SJSA1 (cell line): ENCODE results near the gene SMIM36. TPM values are rescaled to one million over a fixed set of nuclear protein-coding genes. Genes with fewer than 3 reads are reported as not detected.
"Not testable (repeated sequence)": the region's sequence is repeated elsewhere in the genome, so short reads cannot be mapped to it uniquely, and the experiment has no call there.

Experiments
- DNase-seq, 2 experiments: peaks; one replicate each; pipeline ENCODE4 v3.0.0-alpha.2; 2015 to 2020; ENCODE audit warnings: low spot score in 2 of 2, low read depth in 1 of 2
- H3K27ac ChIP-seq: fragments of 250-450 bp; sonication (Bioruptor Pico); 2 replicates; pipeline ENCODE4 v1.5.1; 2020; ENCODE audit warnings: mild to moderate bottlenecking, moderate library complexity
- H3K27me3 ChIP-seq: fragments of 250-450 bp; sonication (Bioruptor Pico); replicated peaks from 2 replicates; pipeline ENCODE4 v1.5.1; 2020; ENCODE audit warnings: mild to moderate bottlenecking, moderate library complexity
- H3K36me3 ChIP-seq: fragments of 250-450 bp; sonication (Bioruptor Pico); 2 replicates; pipeline ENCODE4 v1.5.1; 2020; ENCODE audit warnings: mild to moderate bottlenecking
- H3K4me1 ChIP-seq: fragments of 250-450 bp; sonication (Bioruptor Pico); replicated peaks from 2 replicates; pipeline ENCODE4 v1.6.1; 2021; ENCODE audit warnings: mild to moderate bottlenecking
- H3K4me3 ChIP-seq: fragments of 250-450 bp; sonication (Bioruptor Pico); 2 replicates; pipeline ENCODE4 v1.5.1; 2020; ENCODE audit warnings: mild to moderate bottlenecking
- H3K9me3 ChIP-seq: fragments of 250-450 bp; sonication (Bioruptor Pico); replicated peaks from 2 replicates; pipeline ENCODE4 v1.5.1; 2020; ENCODE audit warnings: mild to moderate bottlenecking
- total RNA-seq: library from RNA; depleted of rRNA; stranded (reverse); fragments of >200 nt; shearing (Covaris generic); gene quantifications from 2 replicates; pipeline ENCODE4 v1.2.3, GENCODE V29; 2014

SMIM36 gene
- total RNA-seq, 1 experiment from 2014 or later = not detected

DNA sequence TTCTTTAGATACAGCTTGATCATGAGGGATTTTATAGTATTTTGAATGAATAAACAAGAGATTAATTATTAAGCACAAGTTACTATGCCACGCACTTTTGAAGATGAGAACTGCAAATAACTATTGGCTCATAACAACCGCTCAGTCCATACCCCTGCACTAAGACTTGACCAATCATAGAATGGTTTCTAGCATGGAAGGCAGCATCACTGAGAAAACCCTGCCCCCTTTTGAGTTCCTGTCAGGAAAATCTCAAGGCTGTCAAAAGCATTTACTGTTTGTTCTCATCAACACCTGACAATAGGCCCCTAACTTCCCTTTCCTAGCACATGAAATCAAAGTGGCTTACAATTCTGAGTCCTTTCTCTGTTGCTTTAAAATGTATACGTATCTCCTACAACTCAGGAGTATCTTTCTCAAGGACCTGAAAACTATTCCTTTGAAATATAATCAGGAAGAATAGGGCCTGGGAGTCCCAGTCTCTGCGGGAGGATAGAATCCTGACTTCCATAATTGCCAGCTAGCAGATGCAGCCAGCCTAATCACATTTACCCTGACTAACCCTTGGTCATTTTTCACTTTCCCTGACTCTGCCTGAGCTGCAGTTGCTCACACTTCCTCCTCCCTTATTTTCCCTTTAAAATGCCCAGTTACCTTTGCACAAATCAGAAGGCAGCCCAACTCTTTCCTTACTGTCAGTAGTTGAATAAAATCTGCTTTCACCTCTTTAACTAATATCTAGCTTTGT lies 80.5 kb downstream of the SMIM36 start:
- Histone ChIP-seq H3K9me3 (peaks cover 2% of the 10 kb centered on the region; the same call in 1 of the 2 replicates), H3K36me3 (no peaks in the 10 kb centered on the region), H3K4me3 (no peak overlapping the region), H3K27ac (no peak overlapping the region), H3K4me1 (peaks cover 27% of the 10 kb centered on the region), H3K27me3 (peaks cover 4% of the 10 kb centered on the region)
- no peak for DNase-seq

DNA sequence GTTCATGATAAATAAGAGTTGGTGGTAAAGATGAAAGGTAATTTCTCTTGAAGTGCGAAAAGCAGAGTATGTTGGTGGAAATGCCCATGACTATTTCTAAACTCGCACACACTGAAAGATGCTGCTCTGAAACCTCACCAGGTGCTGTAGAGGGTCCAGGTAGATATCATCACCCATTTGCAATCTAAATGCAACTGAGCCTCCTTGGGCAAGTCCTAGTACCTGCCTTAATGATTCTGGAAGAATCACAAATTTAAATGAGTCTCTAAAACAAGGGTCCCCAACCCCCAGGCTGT lies 83.7 kb downstream of the SMIM36 start:
- Histone ChIP-seq H3K4me3 (no peak overlapping the region), H3K27ac (no peak overlapping the region), H3K36me3 (no peaks in the 10 kb centered on the region), H3K9me3 (peaks cover 2% of the 10 kb centered on the region; the same call in 1 of the 2 replicates), H3K4me1 (peaks cover 3% of the 10 kb centered on the region), H3K27me3 (peaks cover 10% of the 10 kb centered on the region)
- no peak for DNase-seq

DNA sequence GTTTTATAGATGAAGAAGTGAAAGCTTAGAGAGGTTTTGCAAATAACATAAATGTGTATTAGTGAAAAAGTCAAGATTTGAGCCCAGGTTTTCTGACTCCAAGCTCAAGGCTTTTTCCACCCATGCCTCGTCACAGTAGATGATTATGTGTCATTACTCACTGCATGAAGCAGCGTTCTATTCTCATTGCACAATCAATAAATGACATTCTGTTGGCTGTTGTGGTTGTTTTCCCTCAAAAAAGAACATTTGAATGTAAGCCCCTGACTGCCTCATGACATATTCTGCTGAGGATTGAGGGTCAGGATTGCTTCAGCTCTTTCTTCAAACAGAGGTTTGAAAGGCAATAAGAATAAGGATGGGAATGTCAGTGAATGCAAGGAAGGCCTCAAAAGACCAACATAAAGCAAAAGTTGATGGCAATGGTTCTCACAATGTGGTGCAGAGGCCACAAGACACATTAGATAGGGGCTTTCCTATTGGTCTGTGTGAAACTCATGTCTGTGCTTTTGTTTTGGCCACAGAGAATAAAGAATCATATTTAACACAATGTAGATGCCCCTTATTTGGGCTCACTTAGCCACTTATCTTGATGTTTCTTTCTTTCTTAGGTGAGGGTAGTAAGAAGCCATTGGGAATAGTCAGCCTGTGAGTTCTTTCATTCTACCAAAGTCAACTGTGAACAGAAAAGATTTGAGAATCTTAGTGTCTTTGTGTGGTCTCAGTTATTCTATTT lies 84.2 kb downstream of the SMIM36 start:
- DNase-seq = no peak
- H3K27ac ChIP-seq = no peak overlapping the region

DNA sequence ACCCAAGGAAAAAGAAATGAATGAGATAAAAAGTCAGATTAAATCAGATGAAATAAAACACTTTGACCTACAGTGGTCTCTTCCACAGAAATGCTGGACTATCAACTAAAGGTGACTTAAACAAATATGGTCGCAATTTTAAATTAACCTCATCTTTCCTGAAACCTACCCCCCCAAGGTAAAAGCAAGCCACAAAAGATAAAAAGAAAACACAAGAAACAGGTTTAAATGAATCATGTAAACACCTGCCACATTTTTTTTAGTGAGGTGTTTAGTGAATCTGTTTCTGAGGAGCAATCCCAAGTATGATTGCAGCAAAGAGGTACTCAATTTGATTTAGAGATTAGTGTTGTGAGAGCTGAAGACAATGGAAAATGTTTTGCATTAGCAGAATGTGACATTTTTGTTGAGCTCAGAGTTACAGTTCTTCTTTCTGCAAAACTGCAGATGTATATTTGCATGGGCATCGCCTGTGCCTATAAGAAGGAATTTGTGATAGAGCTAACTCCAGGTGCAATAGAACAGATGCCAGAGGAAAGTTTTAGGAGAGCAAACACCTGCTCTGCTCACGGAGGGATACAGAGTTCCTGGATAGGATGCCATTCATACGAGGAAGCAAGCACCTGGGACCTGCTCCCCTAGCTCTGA lies 86.2 kb downstream of the SMIM36 start:
- H3K36me3 ChIP-seq = peaks cover 3% of the 10 kb centered on the region; the same call in 1 of the 2 replicates
- DNase-seq = no peak
- peaks cover 2% of the 10 kb centered on the region; the same call in 1 of the 2 replicates for H3K9me3 ChIP-seq
- peaks cover 10% of the 10 kb centered on the region for H3K4me1 ChIP-seq
- H3K27ac ChIP-seq = no peak overlapping the region
- H3K27me3 ChIP-seq = peaks cover 10% of the 10 kb centered on the region
- H3K4me3 ChIP-seq = no peak overlapping the region

More for the DNA sequence above, 84.2 kb downstream of the SMIM36 start:
- no peaks in the 10 kb centered on the region for H3K36me3 ChIP-seq
- H3K4me1 ChIP-seq = peaks cover 4% of the 10 kb centered on the region
- H3K27me3 ChIP-seq = peaks cover 10% of the 10 kb centered on the region
- no peak overlapping the region for H3K4me3 ChIP-seq
- H3K9me3 ChIP-seq = peaks cover 2% of the 10 kb centered on the region; the same call in 1 of the 2 replicates

DNA sequence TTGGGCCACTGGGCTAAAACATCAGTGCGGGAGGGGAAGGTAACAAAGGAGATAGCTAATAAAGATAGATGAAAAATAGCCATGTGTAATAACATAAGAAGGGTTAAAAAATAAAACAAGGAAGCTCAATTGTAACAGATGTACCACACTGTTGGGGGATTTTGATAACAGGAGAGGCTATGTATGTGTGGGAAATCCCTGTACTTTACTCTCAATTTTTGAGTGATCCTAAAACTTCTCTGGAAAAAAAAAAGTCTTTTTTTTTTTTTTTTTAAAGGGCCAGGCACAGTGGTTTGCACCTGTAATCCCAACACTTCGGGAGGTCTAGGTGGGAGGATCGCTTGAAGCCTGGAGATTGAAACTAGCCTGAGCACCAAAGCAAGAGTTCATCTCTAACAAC lies 87.7 kb downstream of the SMIM36 start:
- H3K27me3 ChIP-seq = peaks cover 10% of the 10 kb centered on the region
- H3K4me1 ChIP-seq = peaks cover 12% of the 10 kb centered on the region
- H3K9me3 ChIP-seq = peaks cover 2% of the 10 kb centered on the region; the same call in 1 of the 2 replicates
- no peak for DNase-seq
- no peak overlapping the region for H3K4me3 ChIP-seq
- H3K36me3 ChIP-seq = peaks cover 3% of the 10 kb centered on the region; the same call in 1 of the 2 replicates
- H3K27ac ChIP-seq = no peak overlapping the region

DNA sequence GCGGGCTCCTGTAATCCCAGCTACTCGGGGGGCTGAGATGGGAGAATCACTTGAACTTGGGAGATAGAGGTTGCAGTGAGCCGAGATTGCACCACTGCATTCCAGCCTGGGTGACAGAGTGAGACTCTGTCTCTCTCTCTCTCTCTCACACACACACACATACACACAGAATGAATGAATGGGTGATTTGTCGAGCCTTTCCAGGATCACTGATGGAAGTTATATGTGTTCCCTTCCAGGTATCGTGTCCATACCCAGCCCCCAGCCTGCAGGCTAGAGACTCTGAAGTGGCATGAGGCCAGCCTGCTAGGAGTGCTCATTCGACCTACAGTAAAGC lies 88.5 kb downstream of the SMIM36 start:
- peaks cover 12% of the 10 kb centered on the region for H3K4me1 ChIP-seq
- H3K36me3 ChIP-seq, H3K9me3 ChIP-seq, DNase-seq, H3K27ac ChIP-seq, H3K4me3 ChIP-seq: not testable (repeated sequence)
- H3K27me3 ChIP-seq = peaks cover 10% of the 10 kb centered on the region

DNA sequence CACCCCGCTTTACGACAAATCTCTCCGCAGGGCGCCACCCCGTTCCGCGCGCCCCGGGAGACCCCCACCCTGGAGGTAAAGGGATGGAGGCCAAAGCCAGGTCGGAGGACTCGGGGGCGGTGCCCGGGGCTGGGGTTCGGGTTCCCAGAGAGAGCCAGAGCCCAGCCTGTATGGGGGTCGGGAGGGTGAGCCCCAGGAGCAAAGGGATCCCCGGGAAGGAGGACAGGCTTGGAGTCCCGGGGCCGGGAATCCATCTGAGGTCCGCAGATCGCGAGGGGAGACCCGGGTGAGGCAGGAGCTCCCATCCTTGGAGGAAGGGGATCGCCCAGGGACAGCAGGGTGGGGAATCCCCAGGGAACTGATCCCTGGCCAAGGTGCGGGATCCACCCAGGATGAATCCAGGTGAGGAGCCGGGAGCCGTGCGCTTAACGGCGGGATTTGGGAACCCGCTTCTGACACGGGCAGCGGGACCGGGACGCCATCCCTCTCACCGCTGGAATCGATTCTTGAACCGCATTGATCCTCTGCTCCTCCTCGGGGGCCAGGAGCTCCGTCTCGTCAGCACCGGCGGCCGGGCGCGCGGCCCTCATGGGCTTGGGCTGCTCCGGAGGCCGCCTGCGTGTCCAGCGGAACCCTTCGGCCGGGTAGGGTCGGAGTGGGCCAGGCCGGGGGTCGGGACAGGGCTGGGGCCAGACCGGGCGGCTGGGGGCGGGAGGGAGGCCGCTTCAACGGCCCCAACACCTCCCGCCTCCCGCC lies 89.9 kb downstream of the SMIM36 start, which contains the start of gene MMD:
TSS of gene MMD (minus strand) at position 657 of the 756 bp plus-strand sequence. CDS start at position 517, 140 bp downstream.
- Histone ChIP-seq H3K36me3 (peaks cover 3% of the 10 kb centered on the region; the same call in 1 of the 2 replicates), H3K9me3 (no peaks in the 10 kb centered on the region), H3K27me3 (peaks cover 7% of the 10 kb centered on the region), H3K4me1 (peaks cover 12% of the 10 kb centered on the region), H3K4me3 (peak within 1 kb of the TSS; percentile 85), H3K27ac (peak within 1 kb of the TSS; percentile 72)
- DNase-seq = peak; percentile 55 to 71

DNA sequence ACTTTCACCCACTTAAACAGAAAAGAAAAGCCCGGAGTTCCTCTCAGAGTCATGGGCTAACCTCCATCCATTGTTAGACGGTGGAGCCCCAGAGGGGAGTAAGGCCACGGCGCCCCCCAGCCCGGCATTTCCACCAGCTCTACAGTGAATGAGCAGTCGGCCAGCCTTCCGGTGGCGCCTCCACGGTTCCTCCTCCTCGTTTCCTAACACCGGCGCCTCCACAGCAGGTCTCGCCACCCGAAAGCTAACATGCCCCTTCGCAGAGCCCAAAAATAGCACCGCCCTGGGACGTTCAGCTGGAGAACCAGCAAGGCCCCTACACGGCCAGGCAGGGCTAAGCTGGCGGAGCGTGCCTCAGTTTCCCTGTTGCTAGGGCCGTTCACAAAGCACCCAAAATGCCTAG lies 90.5 kb downstream of the SMIM36 start:
- peak; percentile 54 to 64 for DNase-seq
- H3K9me3 ChIP-seq = no peaks in the 10 kb centered on the region
- H3K27ac ChIP-seq = peak overlapping the region; percentile 72
- peaks cover 6% of the 10 kb centered on the region for H3K27me3 ChIP-seq
- H3K4me1 ChIP-seq = peaks cover 12% of the 10 kb centered on the region
- peak overlapping the region; percentile 85 for H3K4me3 ChIP-seq
- peaks cover 3% of the 10 kb centered on the region; the same call in 1 of the 2 replicates for H3K36me3 ChIP-seq

DNA sequence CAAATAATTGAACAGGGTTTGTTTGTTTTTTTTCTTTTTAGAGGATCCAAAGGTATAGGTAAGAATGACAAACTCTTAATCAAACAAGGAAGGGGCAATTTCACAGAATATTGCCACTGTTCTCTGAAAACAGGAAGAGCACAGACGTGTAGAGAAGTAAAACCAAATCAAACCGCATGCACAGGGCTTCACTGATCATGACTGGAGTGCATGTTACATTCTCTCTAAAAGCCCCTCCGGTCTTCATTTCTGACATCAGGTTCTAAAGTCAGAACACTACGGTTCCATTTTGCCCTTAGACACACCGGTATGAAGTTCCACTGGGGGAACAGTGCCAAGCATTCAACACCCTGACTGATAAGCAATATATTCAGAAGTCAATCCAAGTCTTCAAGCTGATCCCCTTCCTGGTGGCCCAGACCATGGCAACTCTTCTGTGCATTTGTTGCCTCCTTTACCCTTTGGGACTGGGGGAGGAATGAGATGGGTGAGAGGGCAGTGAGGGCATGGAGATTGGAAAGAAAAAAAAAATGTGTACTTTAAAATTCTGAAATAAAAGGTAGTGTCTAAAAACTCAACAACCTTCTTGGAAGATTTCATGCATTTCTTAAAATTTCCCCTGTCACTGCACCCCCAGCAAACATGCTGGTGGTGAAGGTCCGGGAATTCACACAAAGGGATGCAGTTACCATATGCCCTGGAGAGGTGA lies 91.0 kb downstream of the SMIM36 start:
- peaks cover under 1% of the 10 kb centered on the region for H3K27me3 ChIP-seq
- H3K4me1 ChIP-seq = peaks cover 12% of the 10 kb centered on the region
- H3K9me3 ChIP-seq = no peaks in the 10 kb centered on the region
- H3K4me3 ChIP-seq = peak overlapping the region; percentile 85
- no peak for DNase-seq
- H3K27ac ChIP-seq = peak overlapping the region; percentile 72
- H3K36me3 ChIP-seq = peaks cover 3% of the 10 kb centered on the region; the same call in 1 of the 2 replicates

DNA sequence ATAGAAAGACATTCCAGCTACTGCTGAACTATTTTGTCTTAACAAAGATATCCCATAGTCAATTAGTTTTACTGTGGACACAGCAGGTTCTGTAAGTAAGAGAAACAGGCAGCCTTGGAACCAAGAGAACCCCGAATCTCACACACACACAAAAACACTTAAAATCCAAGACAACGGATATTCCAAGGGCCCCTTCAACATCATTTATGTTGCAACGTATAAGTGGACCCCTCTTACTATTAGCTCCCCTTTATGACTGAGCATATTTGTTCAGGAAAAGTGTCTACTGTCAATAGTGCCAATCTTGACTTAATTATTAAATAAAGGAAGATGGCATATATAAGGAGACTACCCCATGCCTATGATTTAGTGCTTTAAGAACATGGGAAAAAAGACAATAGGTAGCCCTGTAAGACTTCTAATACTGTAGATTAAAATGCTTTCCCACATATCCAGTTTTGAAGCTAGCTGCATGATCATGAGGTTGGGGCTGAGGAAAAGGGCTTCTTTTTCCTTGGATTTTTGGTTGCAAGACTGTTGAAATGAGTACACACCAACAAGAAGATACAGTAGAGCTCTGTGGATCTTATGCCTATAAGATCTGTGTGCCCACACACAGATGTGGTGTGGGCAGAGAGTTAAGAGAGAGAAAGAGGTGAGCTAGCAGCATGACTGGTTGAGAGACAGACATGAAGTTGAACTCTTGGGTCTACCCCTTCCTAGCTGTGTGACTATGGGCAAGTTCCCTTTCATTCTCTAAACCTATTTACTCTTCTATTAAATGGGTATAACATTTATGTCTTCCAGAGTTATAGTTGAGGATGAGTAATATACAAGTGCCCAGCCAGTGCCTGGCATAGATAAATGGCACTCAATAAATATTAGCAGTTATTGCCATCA lies 92.6 kb downstream of the SMIM36 start:
- DNase-seq = no peak
- Histone ChIP-seq H3K4me1 (peaks cover 12% of the 10 kb centered on the region), H3K27ac (no peak overlapping the region), H3K27me3 (no peaks in the 10 kb centered on the region), H3K36me3 (peaks cover 10% of the 10 kb centered on the region), H3K4me3 (no peak overlapping the region), H3K9me3 (no peaks in the 10 kb centered on the region)

DNA sequence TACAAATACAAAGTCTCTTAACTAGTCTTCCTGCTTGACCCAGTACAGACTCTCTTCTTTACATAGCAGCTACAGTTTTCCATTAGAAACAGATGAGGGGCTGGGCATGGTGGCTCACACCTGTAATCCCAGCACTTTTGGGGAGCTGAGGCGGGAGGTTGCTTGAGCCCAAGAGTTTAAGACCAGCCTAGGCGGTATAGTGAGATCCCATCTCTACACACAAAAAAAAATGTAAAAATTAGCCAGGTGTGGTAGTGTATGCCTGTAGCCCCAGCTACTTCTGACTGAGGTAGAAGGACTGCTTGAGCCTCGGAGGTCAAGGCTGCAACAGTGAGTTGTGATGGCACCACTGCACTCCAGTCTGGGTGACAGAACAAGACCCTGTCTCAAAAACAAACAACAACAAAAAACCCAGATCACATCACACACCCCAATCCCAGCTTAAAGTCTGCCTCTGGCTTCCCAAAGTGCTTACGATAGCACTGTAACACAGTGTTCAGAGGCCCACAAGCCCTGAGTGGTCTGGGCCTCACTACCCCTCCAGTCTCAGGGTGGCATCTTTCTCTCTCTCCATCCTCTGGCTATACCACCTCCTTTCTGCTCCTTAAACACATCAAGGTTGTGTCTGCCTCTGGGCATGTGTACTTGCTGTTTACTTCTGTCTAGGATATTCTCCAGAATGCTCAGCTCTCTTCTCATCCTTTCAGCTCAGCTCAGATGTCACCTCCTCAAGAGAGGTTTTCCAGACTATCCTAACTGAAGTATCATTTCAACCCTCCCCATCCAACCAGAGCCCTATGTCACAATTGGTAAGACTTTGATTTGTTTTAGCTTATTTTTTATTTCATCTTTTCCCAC lies 93.6 kb downstream of the SMIM36 start:
- Histone ChIP-seq H3K27me3 (no peaks in the 10 kb centered on the region), H3K4me3 (no peak overlapping the region), H3K27ac (no peak overlapping the region), H3K9me3 (no peaks in the 10 kb centered on the region), H3K4me1 (peaks cover 12% of the 10 kb centered on the region), H3K36me3 (peaks cover 18% of the 10 kb centered on the region)
- DNase-seq = no peak
